Activated CD8-positive, alpha-beta memory T cell treated with anti-CD3 and anti-CD28 coated beads, Interleukin-2, amount 10 ng/mL, durations not matched to agents 7 days and 5 days (primary cell): ENCODE data around the gene CD8B2. TPM values are rescaled to one million over a fixed set of nuclear protein-coding genes. Genes with fewer than 3 reads are reported as not detected.
"Not testable (repeated sequence)": the region's sequence is repeated elsewhere in the genome, so short reads cannot be mapped to it uniquely, and the experiment has no call there.

Experiments used
- ATAC-seq: fragments of 150-1000 bp; cut with Tn5 transposase; one replicate; pipeline ENCODE4 v1.10.0; 2021; ENCODE audit warnings: moderate library complexity
- CTCF ChIA-PET: fragments of 350-600 bp; sonication (Branson Sonifier 250); formaldehyde crosslinking; loops from one replicate; lab custom pipeline; 2021; ENCODE audit warnings: antibody characterized with exemption; lab: Charles Lee
- DNase-seq: peaks from one replicate; pipeline ENCODE4 v3.0.0-alpha.2; 2020
- H3K27ac Mint-ChIP-seq: one replicate; pipeline ENCODE4 v1.8.0; 2021; ENCODE audit warnings: mild to moderate bottlenecking, mixed read lengths
- H3K27me3 Mint-ChIP-seq: one replicate; pipeline ENCODE4 v1.8.0; 2021; ENCODE audit warnings: mixed read lengths
- H3K36me3 Mint-ChIP-seq: one replicate; pipeline ENCODE4 v1.8.0; 2021; ENCODE audit warnings: mild to moderate bottlenecking, mixed read lengths
- H3K4me1 Mint-ChIP-seq: one replicate; pipeline ENCODE4 v1.8.0; 2021; ENCODE audit warnings: mixed read lengths
- H3K4me3 Mint-ChIP-seq: one replicate; pipeline ENCODE4 v1.8.0; 2021; ENCODE audit warnings: mild to moderate bottlenecking, moderate library complexity, mixed read lengths
- H3K9me3 Mint-ChIP-seq: one replicate; pipeline ENCODE4 v1.8.0; 2022; ENCODE audit warnings: low read depth, mixed read lengths
- total RNA-seq, 2 experiments: library from RNA; stranded (reverse); gene quantifications; one replicate each; pipeline ENCODE4 v1.2.3, GENCODE V29; 2021

Gene CD8B2
- total RNA-seq, 2 experiments from 2014 or later: 3.7 to 7.0 TPM

GRCh38 chr2:106546391-106546990 is 59.3 kb downstream of the CD8B2 start:
- Mint-ChIP-seq H3K4me1 (peaks cover 2% of the 10 kb centered on the region), H3K4me3 (no peak overlapping the region), H3K9me3 (no peaks in the 10 kb centered on the region), H3K27me3 (peaks cover 36% of the 10 kb centered on the region), H3K27ac (no peak overlapping the region), H3K36me3 (no peaks in the 10 kb centered on the region)
- DNase-seq (no peak), ATAC-seq (no peak)
- CTCF ChIA-PET: interaction anchor here (2.3 kb wide), 1 partner anchor 36 kb away, joined by 7 read pairs; no protein-coding TSS in a partner anchor

DNA sequence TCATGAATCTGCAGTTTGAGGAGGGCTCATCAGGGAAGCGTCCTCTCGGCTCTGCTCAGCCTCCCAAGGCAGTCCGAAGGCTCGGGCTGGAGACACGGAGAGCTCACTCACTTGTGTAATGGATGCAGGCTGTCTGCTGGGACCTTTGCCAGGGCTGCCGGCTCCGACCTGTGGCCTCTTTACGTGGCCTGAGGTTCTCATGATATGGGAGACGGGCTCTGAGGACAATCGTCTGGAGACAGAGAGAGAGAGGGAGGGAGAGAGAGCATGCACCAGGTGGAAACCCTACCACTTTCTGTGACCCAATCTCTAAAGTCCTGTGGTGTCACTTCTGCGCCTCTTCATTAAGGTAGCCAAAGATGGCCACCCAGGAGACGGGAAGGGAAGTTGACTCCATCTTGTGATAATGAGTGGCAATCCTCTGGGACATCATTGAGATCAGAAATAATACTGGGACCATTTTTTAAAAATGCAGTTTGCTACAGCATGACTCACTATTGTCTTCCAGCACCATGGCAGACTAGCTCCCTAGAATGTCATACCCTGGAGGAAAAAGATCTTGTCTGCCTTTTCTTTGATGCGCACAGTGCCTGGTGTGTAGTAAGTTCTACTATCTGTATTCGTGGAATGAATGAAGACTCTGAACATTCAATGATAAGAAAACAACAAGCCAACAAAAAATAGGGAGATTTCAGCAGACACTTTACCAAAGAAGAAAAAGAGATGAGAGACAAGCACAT is 60.2 kb downstream of the CD8B2 start:
- no peak for DNase-seq
- CTCF ChIA-PET: interaction anchor here (2.3 kb wide), 1 partner anchor 35 kb away, joined by 7 read pairs; no protein-coding TSS in a partner anchor
- no peak for ATAC-seq
- H3K36me3 Mint-ChIP-seq: no peaks in the 10 kb centered on the region
- H3K27me3 Mint-ChIP-seq: peaks cover 33% of the 10 kb centered on the region
- no peaks in the 10 kb centered on the region for H3K9me3 Mint-ChIP-seq
- no peak overlapping the region for H3K4me3 Mint-ChIP-seq
- H3K27ac Mint-ChIP-seq: no peak overlapping the region
- H3K4me1 Mint-ChIP-seq: peaks cover 2% of the 10 kb centered on the region

GRCh38 chr2:106551417-106552130 is 64.4 kb downstream of the CD8B2 start:
- Mint-ChIP-seq H3K4me3 (no peak overlapping the region), H3K27ac (no peak overlapping the region), H3K27me3 (peaks cover 18% of the 10 kb centered on the region), H3K9me3 (no peaks in the 10 kb centered on the region), H3K36me3 (no peaks in the 10 kb centered on the region), H3K4me1 (no peaks in the 10 kb centered on the region)
- CTCF ChIA-PET: interaction anchor here (1.3 to 2.5 kb wide), 2 partner anchors 9 to 21 kb away, joined by 3 to 6 read pairs; no protein-coding TSS in a partner anchor
- ATAC-seq (no peak), DNase-seq (no peak)

GRCh38 chr2:106552921-106553320 is 65.8 kb downstream of the CD8B2 start:
- ATAC-seq (no peak), DNase-seq (no peak)
- Mint-ChIP-seq H3K27ac (no peak overlapping the region), H3K4me3 (no peak overlapping the region), H3K9me3 (no peaks in the 10 kb centered on the region), H3K4me1 (no peaks in the 10 kb centered on the region), H3K36me3 (no peaks in the 10 kb centered on the region), H3K27me3 (peaks cover 13% of the 10 kb centered on the region)
- CTCF ChIA-PET: interaction anchor here (1.3 to 2.5 kb wide), 2 partner anchors 10 to 20 kb away, joined by 3 to 6 read pairs; no protein-coding TSS in a partner anchor

- Mint-ChIP-seq H3K4me1 (no peaks in the 10 kb centered on the region), H3K36me3 (no peaks in the 10 kb centered on the region), H3K9me3 (no peaks in the 10 kb centered on the region), H3K27ac (no peak overlapping the region), H3K4me3 (no peak overlapping the region), H3K27me3 (peaks cover 9% of the 10 kb centered on the region)
- DNase-seq (no peak), ATAC-seq (no peak)
- CTCF ChIA-PET: interaction anchor here (1.3 to 2.5 kb wide), 2 partner anchors 11 to 19 kb away, joined by 3 to 6 read pairs; no protein-coding TSS in a partner anchor
Measured at GRCh38 chr2:106553321-106553720, 66.2 kb downstream of the CD8B2 start.

DNA sequence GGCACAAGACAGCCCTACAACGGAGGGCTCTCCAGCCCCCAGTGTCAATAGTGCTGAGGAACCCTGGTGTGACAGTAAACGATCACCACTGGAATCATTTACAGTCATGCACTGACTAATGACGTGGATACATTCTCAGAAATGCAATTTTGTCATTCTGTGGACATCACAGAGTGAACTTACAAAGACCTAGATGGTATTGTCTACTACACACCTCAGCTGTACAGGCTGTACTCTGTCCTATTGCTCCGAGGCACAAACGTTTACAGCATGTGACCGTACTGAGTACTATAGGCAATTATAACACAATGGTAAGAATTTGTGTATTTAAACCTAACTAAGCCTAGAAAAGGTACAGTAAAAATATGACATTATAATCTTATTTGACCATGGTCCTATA is 67.2 kb downstream of the CD8B2 start:
- DNase-seq: no peak
- Mint-ChIP-seq H3K9me3 (no peaks in the 10 kb centered on the region), H3K27ac (no peak overlapping the region), H3K36me3 (no peaks in the 10 kb centered on the region), H3K27me3 (peaks cover 7% of the 10 kb centered on the region), H3K4me1 (no peaks in the 10 kb centered on the region), H3K4me3 (no peak overlapping the region)
- CTCF ChIA-PET: interaction anchor here (2.5 kb wide), 1 partner anchor 18 kb away, joined by 6 read pairs; no protein-coding TSS in a partner anchor
- no peak for ATAC-seq

DNA sequence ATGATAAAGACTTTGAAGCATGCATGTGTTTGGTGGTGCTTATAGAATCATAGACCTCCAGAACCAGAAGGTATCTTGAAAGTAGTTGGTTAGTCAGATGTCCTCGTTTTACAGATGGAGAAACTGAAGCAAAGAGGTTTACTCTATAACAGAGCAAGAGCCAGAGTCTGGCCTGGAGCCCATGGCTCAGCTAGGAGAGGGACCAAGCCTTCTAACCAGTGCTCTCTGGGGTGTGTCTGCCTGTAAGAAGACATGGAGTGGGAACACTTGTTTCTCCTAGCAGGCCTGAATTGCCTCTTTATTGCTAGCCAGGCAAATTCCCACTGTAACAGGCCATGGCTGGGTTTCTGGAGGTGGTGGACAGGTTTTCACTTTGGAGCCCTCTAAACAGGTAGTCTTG is 67.9 kb downstream of the CD8B2 start:
- H3K27me3 Mint-ChIP-seq: peaks cover 7% of the 10 kb centered on the region
- DNase-seq (no peak), ATAC-seq (no peak)
- H3K36me3 Mint-ChIP-seq: no peaks in the 10 kb centered on the region
- CTCF ChIA-PET: no interaction called here
- no peaks in the 10 kb centered on the region for H3K4me1 Mint-ChIP-seq
- H3K4me3 Mint-ChIP-seq: no peak overlapping the region
- H3K27ac Mint-ChIP-seq: no peak overlapping the region
- H3K9me3 Mint-ChIP-seq: no peaks in the 10 kb centered on the region

DNA sequence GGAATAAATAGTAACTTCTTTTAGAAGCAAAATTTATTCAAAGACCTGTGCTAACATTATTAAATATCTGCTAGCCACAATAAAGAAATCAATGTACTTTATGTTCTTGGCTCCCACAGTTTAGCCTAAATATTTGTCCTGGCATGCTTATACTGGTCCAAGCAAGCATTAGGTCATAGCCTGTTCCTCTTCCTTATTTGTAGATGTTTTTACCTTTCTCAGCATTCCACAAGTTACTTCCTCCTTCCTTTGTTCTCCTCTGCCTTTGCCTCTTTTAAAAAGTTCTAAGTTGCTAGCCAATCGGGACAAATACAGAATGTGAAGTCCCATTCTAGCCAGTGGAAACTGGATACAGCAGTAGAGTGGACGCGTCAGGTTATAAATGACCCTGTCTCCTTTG is 72.6 kb downstream of the CD8B2 start:
- ATAC-seq, H3K9me3 Mint-ChIP-seq, CTCF ChIA-PET, H3K36me3 Mint-ChIP-seq, DNase-seq, H3K4me3 Mint-ChIP-seq, H3K4me1 Mint-ChIP-seq, H3K27ac Mint-ChIP-seq: not testable (repeated sequence)
- peaks cover 21% of the 10 kb centered on the region for H3K27me3 Mint-ChIP-seq

GRCh38 chr2:106560773-106561172 is 73.6 kb downstream of the CD8B2 start:
- no peak for DNase-seq
- no peak for ATAC-seq
- Mint-ChIP-seq H3K27ac (no peak overlapping the region), H3K4me3 (no peak overlapping the region), H3K4me1 (no peaks in the 10 kb centered on the region), H3K9me3 (no peaks in the 10 kb centered on the region), H3K27me3 (peaks cover 23% of the 10 kb centered on the region), H3K36me3 (no peaks in the 10 kb centered on the region)
- CTCF ChIA-PET: no interaction called here

DNA sequence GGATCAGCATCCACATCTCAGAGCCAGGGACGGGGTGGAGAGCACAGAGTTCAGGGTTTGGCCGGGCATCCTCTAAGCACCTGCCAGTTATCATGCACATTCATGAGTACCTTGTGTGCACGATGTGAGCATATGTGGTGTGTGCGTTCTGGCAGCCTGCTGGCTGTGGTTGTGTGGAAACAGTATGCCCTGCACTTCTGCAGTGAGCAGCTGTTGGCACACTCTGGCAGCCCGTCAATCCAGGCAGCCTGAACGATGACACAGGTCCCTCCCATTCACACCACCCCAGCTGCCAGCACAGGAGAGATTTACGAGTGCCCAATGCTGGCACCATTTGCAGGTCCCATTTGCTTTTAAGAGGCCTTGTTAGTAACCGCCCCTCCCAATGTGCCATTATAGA is 74.2 kb downstream of the CD8B2 start:
- CTCF ChIA-PET: interaction anchor here (2.0 kb wide), 1 partner anchor 11 kb away, joined by 8 read pairs; no protein-coding TSS in a partner anchor
- peaks cover 25% of the 10 kb centered on the region for H3K27me3 Mint-ChIP-seq
- H3K9me3 Mint-ChIP-seq: no peaks in the 10 kb centered on the region
- no peaks in the 10 kb centered on the region for H3K36me3 Mint-ChIP-seq
- DNase-seq (no peak), ATAC-seq (no peak)
- no peak overlapping the region for H3K4me3 Mint-ChIP-seq
- H3K27ac Mint-ChIP-seq: no peak overlapping the region
- H3K4me1 Mint-ChIP-seq: no peaks in the 10 kb centered on the region

DNA sequence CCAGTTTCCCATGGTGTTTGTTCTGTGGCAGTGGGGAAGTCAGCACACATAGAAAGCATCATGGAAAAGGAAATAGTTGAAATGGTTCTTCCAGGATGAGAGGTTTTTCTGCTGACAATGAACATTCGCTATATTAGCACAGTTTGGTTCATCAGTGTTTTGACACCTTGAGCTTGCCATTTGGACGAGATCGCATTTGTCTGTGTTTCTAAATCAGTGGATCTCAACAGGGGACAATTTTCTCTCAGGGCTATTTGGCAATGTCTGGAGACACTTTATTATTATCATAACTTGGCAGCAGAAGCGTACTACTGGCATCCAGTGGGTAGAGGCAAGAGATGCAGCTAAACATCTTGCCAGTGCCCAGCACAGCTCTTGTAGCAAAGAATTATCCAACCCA is 74.6 kb downstream of the CD8B2 start:
- H3K4me1 Mint-ChIP-seq: no peaks in the 10 kb centered on the region
- peaks cover 25% of the 10 kb centered on the region for H3K27me3 Mint-ChIP-seq
- CTCF ChIA-PET: interaction anchor here (2.0 kb wide), 1 partner anchor 10 kb away, joined by 8 read pairs; no protein-coding TSS in a partner anchor
- no peaks in the 10 kb centered on the region for H3K9me3 Mint-ChIP-seq
- no peak for DNase-seq
- no peak overlapping the region for H3K27ac Mint-ChIP-seq
- no peak overlapping the region for H3K4me3 Mint-ChIP-seq
- no peak for ATAC-seq
- H3K36me3 Mint-ChIP-seq: no peaks in the 10 kb centered on the region

DNA sequence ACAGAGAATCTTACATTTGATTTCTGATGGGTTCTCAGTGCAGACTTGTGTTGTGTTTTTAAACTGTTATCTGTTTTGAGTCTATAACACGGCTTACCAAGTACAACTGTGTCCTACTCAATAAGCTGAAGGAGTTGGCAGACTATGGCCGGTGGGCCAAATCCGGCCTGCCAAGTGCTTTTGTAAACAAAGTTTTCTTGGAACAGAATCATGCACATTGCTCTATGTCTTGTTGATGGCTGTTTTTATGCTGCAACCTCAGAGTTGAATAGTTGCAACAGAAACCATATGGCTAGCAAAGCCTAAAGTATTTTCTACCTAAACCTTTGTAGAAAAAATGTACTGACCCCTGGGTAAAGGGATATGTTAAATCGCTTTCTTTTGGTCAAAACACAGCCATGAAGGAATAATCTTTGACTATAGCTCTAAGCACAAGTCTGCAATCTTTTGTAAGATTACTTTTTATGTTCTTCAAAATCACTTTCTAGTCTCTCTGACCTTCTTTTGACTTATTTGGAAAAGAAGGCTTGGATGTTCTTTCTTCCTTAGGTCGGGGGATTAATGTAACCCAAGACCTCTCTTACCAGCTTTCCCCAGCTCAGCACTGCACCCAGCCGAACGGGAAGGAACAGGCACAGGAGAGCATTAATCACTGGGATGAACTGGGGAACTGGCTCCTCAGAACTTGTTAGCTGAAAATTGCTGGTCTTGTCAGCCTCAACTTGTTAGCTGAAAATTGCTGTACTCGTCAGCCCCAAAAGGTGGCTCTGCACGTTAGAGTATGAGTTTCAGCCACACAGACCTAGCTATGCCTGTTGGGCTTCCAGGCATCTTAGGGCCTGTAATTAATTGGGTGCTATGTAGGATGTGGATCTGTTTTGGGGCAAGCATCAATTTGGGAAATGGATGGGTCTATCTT is 75.4 kb downstream of the CD8B2 start:
- H3K4me1 Mint-ChIP-seq: no peaks in the 10 kb centered on the region
- no peaks in the 10 kb centered on the region for H3K36me3 Mint-ChIP-seq
- H3K27ac Mint-ChIP-seq: peak overlapping the region; percentile 33
- no peak for DNase-seq
- H3K27me3 Mint-ChIP-seq: peaks cover 29% of the 10 kb centered on the region
- no peak overlapping the region for H3K4me3 Mint-ChIP-seq
- CTCF ChIA-PET: interaction anchor here (1.3 to 2.0 kb wide), 2 partner anchors 10 to 20 kb away, joined by 5 to 8 read pairs; no protein-coding TSS in a partner anchor
- no peak for ATAC-seq
- H3K9me3 Mint-ChIP-seq: no peaks in the 10 kb centered on the region
